K562 (cell line): ENCODE results near the gene POLG. TPM values are rescaled to one million over a fixed set of nuclear protein-coding genes. Genes with fewer than 3 reads are reported as not detected.

Experiments used
- ATAC-seq: fragments of 200-7000 bp; cut with Tn5 transposase; 3 replicates; pipeline ENCODE4 v1.9.1; 2020; ENCODE audit warnings: moderate library complexity
- BruUV-seq: library from RNA; stranded (reverse); fragments of 400-500 nt; replicated peaks from 2 replicates; lab custom pipeline; 2021; lab: Mats Ljungman, UMichigan
- CTCF ChIA-PET: fragments of 300-600 bp; formaldehyde crosslinking; extraction: SDS; loops from one replicate; lab custom pipeline; 2021; ENCODE audit warnings: low intra/inter-chr PET ratio; lab: Yijun Ruan, JAX
- POLR2A ChIA-PET: fragments of 300-600, 350-650 bp; sonication (Branson Sonifier 250); formaldehyde crosslinking; extraction: SDS; loops from one replicate; lab custom pipeline; 2021; ENCODE audit warnings: antibody characterized with exemption, inconsistent platforms; lab: Yijun Ruan, JAX
- DNase-seq, 4 experiments: peaks; one replicate each; pipeline versions ENCODE4 v3.0.0 to v3.0.0-alpha.2; 2011 to 2018; ENCODE audit warnings: low spot score in 3 of 4, mixed read lengths in 3 of 4; ENCODE audit errors: extremely low read depth in 1 of 4
- FAIRE-seq: peaks from 2 replicates; lab custom pipeline; 2011; peaks lifted over from hg19 to GRCh38; lab: Jason Lieb, UNC
- H2AFZ ChIP-seq: 2 replicates; pipeline ENCODE4 v1.6.0; 2011; ENCODE audit warnings: low read depth, low read length, control low read depth, inconsistent platforms
- H3K27ac ChIP-seq: fragments of 200-600 bp; 3 replicates; pipeline ENCODE4 v1.8.0; 2011; ENCODE audit warnings: low read depth, mild to moderate bottlenecking, control low read depth, inconsistent platforms, low read length, moderate library complexity, mixed read lengths; ENCODE audit errors: extremely low read depth
- H3K27me3 ChIP-seq, 2 experiments: fragments of 300-600 bp in 1 of 2; 2 replicates in 1 of 2; 3 replicates in 1 of 2; pipeline versions ENCODE4 v1.6.0 to v1.8.0; 2011; ENCODE audit warnings: inconsistent platforms in 2 of 2, low read length in 2 of 2, mild to moderate bottlenecking in 1 of 2, mixed read lengths in 1 of 2, moderate library complexity in 1 of 2; ENCODE audit not compliant: control insufficient read depth in 2 of 2, insufficient read depth in 2 of 2
- H3K36me3 ChIP-seq: fragments of 300-600 bp; 3 replicates; pipeline ENCODE4 v1.8.0; 2011; ENCODE audit warnings: mild to moderate bottlenecking, low read length, inconsistent platforms; ENCODE audit not compliant: control insufficient read depth, insufficient read depth
- H3K4me1 ChIP-seq, 2 experiments: fragments of 200-600 bp in 1 of 2; replicated peaks in 1 of 2; 2 replicates in 1 of 2; 3 replicates in 1 of 2; pipeline versions ENCODE4 v1.5.1 to v1.8.0; 2011; ENCODE audit warnings: inconsistent platforms in 2 of 2, low read length in 2 of 2, mild to moderate bottlenecking in 1 of 2, mixed read lengths in 1 of 2, moderate library complexity in 1 of 2; ENCODE audit not compliant: control insufficient read depth in 2 of 2, insufficient read depth in 2 of 2
- H3K4me2 ChIP-seq: 2 replicates; pipeline ENCODE4 v1.6.1; 2011; ENCODE audit warnings: low read length, control low read depth, inconsistent platforms, mixed read lengths; ENCODE audit not compliant: insufficient read depth
- H3K4me3 ChIP-seq: fragments of 200-600 bp; sonication (generic), shearing (Covaris generic); 2 replicates; pipeline ENCODE4 v1.5.1; 2016; ENCODE audit warnings: control low read depth, inconsistent platforms
- H3K79me2 ChIP-seq: fragments of 200-600 bp; 3 replicates; pipeline ENCODE4 v1.8.0; 2011; ENCODE audit warnings: low read length, inconsistent platforms; ENCODE audit not compliant: control insufficient read depth, insufficient read depth
- H3K9ac ChIP-seq, 2 experiments: 2 replicates each; pipeline versions ENCODE4 v1.6.0 to v1.6.1; 2011; ENCODE audit warnings: low read depth in 2 of 2, low read length in 2 of 2, control low read depth in 1 of 2, inconsistent platforms in 1 of 2, mild to moderate bottlenecking in 1 of 2, mixed read lengths in 1 of 2; ENCODE audit not compliant: insufficient read depth in 1 of 2
- H3K9me1 ChIP-seq: one replicate; pipeline ENCODE4 v1.6.0; 2011; ENCODE audit warnings: inconsistent platforms, mild to moderate bottlenecking, low read length, moderate library complexity; ENCODE audit not compliant: control insufficient read depth, insufficient read depth
- H3K9me3 ChIP-seq: replicated peaks from 2 replicates; pipeline ENCODE4 v1.5.1; 2011; ENCODE audit warnings: low read depth, low read length, inconsistent platforms; ENCODE audit not compliant: control insufficient read depth, insufficient read depth
- H4K20me1 ChIP-seq: replicated peaks from 2 replicates; pipeline ENCODE4 v1.6.1; 2011; ENCODE audit warnings: low read length, inconsistent platforms, mixed read lengths; ENCODE audit not compliant: control insufficient read depth, insufficient read depth
- DNMT1 ChIP-seq: fragments of 450-650 bp; IDR thresholded peaks from 2 replicates; pipeline ENCODE4 v1.6.1; 2016; ENCODE audit warnings: antibody characterized with exemption, mild to moderate bottlenecking
- ETV5 ChIP-seq: sonication (generic); formaldehyde crosslinking; IDR thresholded peaks from 2 replicates; pipeline ENCODE4 v1.4.0; 2020; ENCODE audit warnings: low read depth, mild to moderate bottlenecking, missing genetic modification reagents
- HINFP ChIP-seq: fragments of 450-650 bp; conservative IDR thresholded peaks from 2 replicates; pipeline ENCODE4 v1.6.1; 2016; ENCODE audit warnings: missing genetic modification characterization, low read depth, mild to moderate bottlenecking, control low read depth, missing compliant biosample characterization
- PHTF2 ChIP-seq: fragments of 250-450 bp; sonication (Bioruptor Pico); IDR thresholded peaks from 2 replicates; pipeline ENCODE4 v1.5.0; 2021; ENCODE audit warnings: mild to moderate bottlenecking
- YY1 ChIP-seq, 3 experiments: IDR thresholded peaks; 2 replicates each; pipeline ENCODE4 v1.6.1; 2011; ENCODE audit warnings: low read length in 2 of 3, mild to moderate bottlenecking in 2 of 3, moderate library complexity in 2 of 3, borderline replicate concordance in 1 of 3, control low read depth in 1 of 3, low read depth in 1 of 3; ENCODE audit not compliant: insufficient read depth in 3 of 3, insufficient replicate concordance in 2 of 3, control insufficient read depth in 1 of 3, insufficient read length in 1 of 3; ENCODE audit errors: extremely low read depth in 1 of 3
- WGBS: fragments of 100-300 bp; shearing (Covaris generic); methylation state at CpG from one replicate; pipeline ENCODE4 v1.1.6; 2016; ENCODE audit warnings: low coverage, mixed read lengths; ENCODE audit not compliant: insufficient coverage; ENCODE audit errors: missing lambda C conversion rate; 5-methylcytosine and 5-hydroxymethylcytosine counted together
- in situ Hi-C: fragments of 300-500 bp; cut with MboI; formaldehyde crosslinking; loops from 4 replicates; pipeline ENCODE4 v1.15.0; 2018; ENCODE audit warnings: inconsistent platforms, mixed read lengths
- intact Hi-C: fragments of 100-400 bp; cut with micrococcal nuclease; formaldehyde crosslinking; loops from 2 replicates; pipeline ENCODE4 v1.14.2; 2022
- polyA plus RNA-seq, 8 experiments: library from polyadenylated mRNA; depleted of rRNA in 4 of 8; stranded (reverse) in 5 of 8; unstranded in 3 of 8; fragments of >200 nt; fragmentation: Nextera tagmentation in 2 of 8; fragmentation: Illumina TruSeq in 1 of 8; extraction: Ambion mirVana in 2 of 8; extraction: Trizol in 1 of 8; gene quantifications; 2 replicates each; pipeline versions ENCODE4 v1.2.1 to v1.2.3, GENCODE V29; 2011 to 2014; ENCODE audit warnings: inconsistent platforms in 1 of 8, missing spikeins in 1 of 8
- total RNA-seq, 7 experiments: library from RNA; depleted of rRNA in 6 of 7; stranded (reverse); fragments of >200 nt in 6 of 7; fragmentation: Illumina TruSeq in 2 of 7; extraction: Trizol in 2 of 7; gene quantifications; 2 replicates each; pipeline versions ENCODE4 v1.2.1 to v1.2.3, GENCODE V29; 2011 to 2021; ENCODE audit warnings: low replicate concordance in 1 of 7

POLG gene
- total and polyA plus RNA-seq, 9 of the 15 experiments (the other 6 are each of a cell fraction or from before 2014, with no cell fraction given), result 15.2 to 83.8 (median 38.6) TPM

- H3K4me1 ChIP-seq, result no peaks in the 10 kb centered on the region
- peaks cover 30 to 77% of the 10 kb centered on the region in 2 experiments for H3K27me3 ChIP-seq
- no peak overlapping the region for H3K4me2 ChIP-seq
- ChIA-PET POLR2A (no interaction called here), CTCF (no interaction called here)
- no peaks in the 10 kb centered on the region for H3K9me3 ChIP-seq
- H3K9ac ChIP-seq, result 0 out of 4 replicates have a peak overlapping the region, but pooled peaks of 1 of the 2 experiments have one; percentile 52
- 0 out of 2 replicates have a peak, but pooled peaks cover 4% of the 10 kb centered on the region for H4K20me1 ChIP-seq
- BruUV-seq, result no TSS peak
- H2AFZ ChIP-seq, result no peak overlapping the region
- FAIRE-seq, result no peak
- no peaks in the 10 kb centered on the region for H3K9me1 ChIP-seq
- 0% methylated on average over 4 of the region's 4 CpGs for WGBS
- intact Hi-C loops, result loop anchor here (10.0 kb wide), 1 partner anchor 202 kb away; no protein-coding TSS in a partner anchor
- in situ Hi-C loops, result no loop called here
- ATAC-seq, result no peak; the same call in 2 of the 3 replicates
- TF ChIP-seq DNMT1, result no peak
- TF ChIP-seq ETV5 (CRISPR knock-in tag), result no peak
- TF ChIP-seq HINFP (tag), result no peak
- no peak for TF ChIP-seq PHTF2
- TF ChIP-seq YY1 (IDR thresholded peaks at IDR 0.05; ENCODE audit: borderline replicate concordance in 1 of 3, control insufficient read depth in 1 of 3, extremely low read depth in 1 of 3, insufficient read depth in 3 of 3, insufficient read length in 1 of 3, insufficient replicate concordance in 2 of 3, low read depth in 1 of 3, low read length in 2 of 3), result no peak
- no peak for DNase-seq
- no peaks in the 10 kb centered on the region for H3K79me2 ChIP-seq
- no peak overlapping the region for H3K4me3 ChIP-seq
- no peaks in the 10 kb centered on the region for H3K36me3 ChIP-seq
- no peak overlapping the region for H3K27ac ChIP-seq
Measured at GRCh38 chr15:89352476-89352875, 17.9 kb upstream of the POLG start.
